HG02678 (cell line): ENCODE results near the gene LHX4.
"Not testable (repeated sequence)": the region's sequence is repeated elsewhere in the genome, so short reads cannot be mapped to it uniquely, and the experiment has no call there.

Experiments used
- ATAC-seq: cut with Tn5 transposase; IDR thresholded peaks from one replicate; pipeline ENCODE4 v1.9.1; 2021; ENCODE audit warnings: mild to moderate bottlenecking, moderate library complexity; ENCODE audit not compliant: unreplicated experiment

The LHX4 gene

GRCh38 chr1:180196436-180197003, 33.5 kb upstream of the LHX4 start:
- ATAC-seq: no peak

GRCh38 chr1:180197231-180197630, 32.8 kb upstream of the LHX4 start:
- ATAC-seq: no peak

GRCh38 chr1:180198196-180198595, 31.9 kb upstream of the LHX4 start:
- ATAC-seq: no peak

GRCh38 chr1:180198611-180199010, 31.5 kb upstream of the LHX4 start:
- no peak for ATAC-seq

- ATAC-seq: no peak
These were observed 31.0 kb upstream of the LHX4 start for GRCh38 chr1:180199018-180199417.

- no peak for ATAC-seq
These were observed 28.4 kb upstream of the LHX4 start for GRCh38 chr1:180201451-180202200.

- not testable (repeated sequence) for ATAC-seq
These were observed 27.5 kb upstream of the LHX4 start for GRCh38 chr1:180202588-180202987.

GRCh38 chr1:180204231-180204630, 25.8 kb upstream of the LHX4 start:
- no peak for ATAC-seq

- ATAC-seq: no peak
These were observed 23.5 kb upstream of the LHX4 start for GRCh38 chr1:180206581-180206980.

GRCh38 chr1:180208264-180208663, 21.8 kb upstream of the LHX4 start:
- ATAC-seq: no peak

GRCh38 chr1:180210008-180210620, 19.9 kb upstream of the LHX4 start:
- no peak for ATAC-seq

GRCh38 chr1:180211156-180211859, 18.8 kb upstream of the LHX4 start:
- ATAC-seq: no peak

GRCh38 chr1:180211860-180212229, 18.2 kb upstream of the LHX4 start:
- no peak for ATAC-seq

- ATAC-seq: no peak
These were observed 16.5 kb upstream of the LHX4 start for GRCh38 chr1:180213401-180214170.

GRCh38 chr1:180215856-180216625, 14.0 kb upstream of the LHX4 start:
- ATAC-seq: no peak

GRCh38 chr1:180217006-180217405, 13.1 kb upstream of the LHX4 start:
- no peak for ATAC-seq

- no peak for ATAC-seq
These were observed 11.0 kb upstream of the LHX4 start for GRCh38 chr1:180218806-180219765.

- no peak for ATAC-seq
These were observed 10.3 kb upstream of the LHX4 start for GRCh38 chr1:180219776-180220175.

GRCh38 chr1:180221462-180221861, 8.6 kb upstream of the LHX4 start:
- no peak for ATAC-seq
